Loucy (cell line): ENCODE data around the gene DCBLD2.

Source experiments
- H2AFZ ChIP-seq: fragments of 200-600 bp; sonication (generic); 2 replicates; pipeline ENCODE4 v1.6.0; 2016; ENCODE audit warnings: antibody characterized with exemption, mild to moderate bottlenecking, low read length, moderate library complexity
- H3F3A ChIP-seq: fragments of 200-600 bp; 2 replicates; pipeline ENCODE4 v1.6.0; 2016; ENCODE audit warnings: antibody characterized with exemption, low read depth, mild to moderate bottlenecking
- H3K27me3 ChIP-seq: fragments of 200-600 bp; sonication (generic); 2 replicates; pipeline ENCODE4 v1.6.1; 2014; ENCODE audit warnings: low read length, mild to moderate bottlenecking; ENCODE audit not compliant: insufficient read depth, poor library complexity, severe bottlenecking
- H3K36me3 ChIP-seq: fragments of 200-600 bp; sonication (generic); 2 replicates; pipeline ENCODE4 v1.6.1; 2016; ENCODE audit warnings: low read length; ENCODE audit not compliant: insufficient read depth
- H3K4me1 ChIP-seq: fragments of 200-600 bp; sonication (generic); 2 replicates; pipeline ENCODE4 v1.5.1; 2014; ENCODE audit warnings: low read length, mild to moderate bottlenecking; ENCODE audit not compliant: insufficient read depth, poor library complexity, severe bottlenecking
- H3K4me2 ChIP-seq: fragments of 200-600 bp; sonication (generic); 2 replicates; pipeline ENCODE4 v1.6.0; 2014; ENCODE audit warnings: antibody characterized with exemption, low read length, low read depth, mild to moderate bottlenecking; ENCODE audit not compliant: poor library complexity, severe bottlenecking
- H3K4me3 ChIP-seq: fragments of 200-600 bp; sonication (generic); 2 replicates; pipeline ENCODE4 v1.5.1; 2014; ENCODE audit warnings: low read length, mild to moderate bottlenecking, mixed read lengths; ENCODE audit not compliant: poor library complexity, severe bottlenecking
- H3K79me2 ChIP-seq: fragments of 200-600 bp; sonication (generic); 2 replicates; pipeline ENCODE4 v1.6.1; 2014; ENCODE audit warnings: low read length; ENCODE audit not compliant: insufficient read depth
- H3K9ac ChIP-seq: fragments of 200-600 bp; sonication (generic); 2 replicates; pipeline ENCODE4 v1.6.0; 2014; ENCODE audit warnings: mild to moderate bottlenecking, low read depth, low read length, moderate library complexity; ENCODE audit not compliant: poor library complexity, severe bottlenecking
- H3K9me2 ChIP-seq: fragments of 200-600 bp; sonication (generic); replicated peaks from 2 replicates; pipeline ENCODE4 v1.6.1; 2016; ENCODE audit warnings: low read depth, low read length, mixed read lengths
- H3K9me3 ChIP-seq: fragments of 200-600 bp; sonication (generic); 2 replicates; pipeline ENCODE4 v1.6.1; 2014; ENCODE audit warnings: mild to moderate bottlenecking, antibody characterized with exemption, low read length, low read depth; ENCODE audit not compliant: insufficient read depth
- H4K20me1 ChIP-seq: fragments of 200-600 bp; sonication (generic); 2 replicates; pipeline ENCODE4 v1.6.0; 2014; ENCODE audit warnings: antibody characterized with exemption, low read length, mild to moderate bottlenecking; ENCODE audit not compliant: insufficient read depth, poor library complexity, severe bottlenecking
- CTCF ChIP-seq: fragments of 200-600 bp; sonication (generic); conservative IDR thresholded peaks from 2 replicates; pipeline ENCODE4 v1.5.1; 2014; ENCODE audit warnings: mild to moderate bottlenecking, antibody characterized with exemption, low read length
- EZH2phosphoT487 ChIP-seq: fragments of 200-600 bp; IDR thresholded peaks from 2 replicates; pipeline ENCODE4 v1.6.1; 2018; ENCODE audit warnings: antibody characterized with exemption, mild to moderate bottlenecking, moderate library complexity, borderline replicate concordance

The DCBLD2 gene

GRCh38 chr3:98930413-98930812 lies 28.9 kb upstream of the DCBLD2 start:
- 0 out of 2 replicates have a peak, but pooled peaks cover 3% of the 10 kb centered on the region for H3K9me3 ChIP-seq
- no peak overlapping the region for H2AFZ ChIP-seq
- H4K20me1 ChIP-seq: no peaks in the 10 kb centered on the region
- TF ChIP-seq CTCF (no peak), EZH2phosphoT487 (no peak)
- no peaks in the 10 kb centered on the region for H3K36me3 ChIP-seq
- H3K4me2 ChIP-seq: no peak overlapping the region
- no peak overlapping the region for H3K9ac ChIP-seq
- no peak overlapping the region for H3K4me3 ChIP-seq
- H3K9me2 ChIP-seq: 0 out of 2 replicates have a peak, but pooled peaks cover 5% of the 10 kb centered on the region
- H3K4me1 ChIP-seq: no peaks in the 10 kb centered on the region
- H3K79me2 ChIP-seq: no peaks in the 10 kb centered on the region
- no peaks in the 10 kb centered on the region for H3F3A ChIP-seq
- H3K27me3 ChIP-seq: no peaks in the 10 kb centered on the region

DNA sequence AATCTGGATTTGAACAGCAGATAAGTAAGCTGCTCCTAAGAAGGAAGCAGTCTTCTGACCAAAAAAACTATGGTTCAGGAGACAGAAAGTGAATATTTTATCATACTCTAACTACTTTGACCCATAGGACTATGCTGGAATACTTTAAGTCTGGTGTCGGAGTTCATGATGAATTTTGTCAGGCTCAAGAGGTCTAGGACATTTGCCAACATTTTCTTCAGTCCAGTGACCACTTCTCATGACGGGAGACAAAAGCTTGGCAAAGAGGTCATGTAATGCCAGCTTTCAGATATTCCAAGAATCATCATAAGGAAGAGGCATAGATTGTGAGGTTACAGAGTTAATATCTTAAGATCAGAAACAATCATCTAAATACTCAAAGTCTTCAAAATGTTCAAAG lies 20.5 kb upstream of the DCBLD2 start:
- Histone ChIP-seq H3F3A (no peaks in the 10 kb centered on the region), H2AFZ (no peak overlapping the region), H3K9ac (no peak overlapping the region), H4K20me1 (no peaks in the 10 kb centered on the region), H3K4me1 (no peaks in the 10 kb centered on the region), H3K4me2 (no peak overlapping the region), H3K36me3 (no peaks in the 10 kb centered on the region), H3K9me2 (no peaks in the 10 kb centered on the region), H3K9me3 (no peaks in the 10 kb centered on the region), H3K4me3 (no peak overlapping the region), H3K27me3 (no peaks in the 10 kb centered on the region), H3K79me2 (no peaks in the 10 kb centered on the region)
- TF ChIP-seq CTCF (no peak), EZH2phosphoT487 (no peak)

DNA sequence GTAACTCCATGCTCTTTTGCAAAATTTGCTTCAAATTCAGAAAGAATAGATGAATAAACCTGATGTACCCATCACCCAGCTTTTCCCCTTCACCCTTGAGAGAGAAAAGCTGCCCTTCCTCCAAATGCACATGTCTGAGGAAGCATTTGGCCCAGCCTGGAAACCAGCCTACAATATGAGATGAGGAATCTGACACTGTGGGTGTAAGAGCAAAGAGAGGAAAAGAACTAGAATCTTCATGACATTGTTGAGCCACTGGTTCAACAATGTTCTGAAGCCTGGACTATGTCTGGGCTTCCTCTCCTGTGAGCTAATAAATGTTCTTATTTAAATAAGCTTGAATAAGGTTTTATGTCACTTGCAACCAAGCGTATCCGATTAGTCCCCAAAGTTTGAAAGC lies 18.7 kb upstream of the DCBLD2 start:
- H3K27me3 ChIP-seq: no peaks in the 10 kb centered on the region
- no peaks in the 10 kb centered on the region for H4K20me1 ChIP-seq
- H3K9ac ChIP-seq: no peak overlapping the region
- H3F3A ChIP-seq: no peaks in the 10 kb centered on the region
- no peaks in the 10 kb centered on the region for H3K9me2 ChIP-seq
- H2AFZ ChIP-seq: no peak overlapping the region
- no peaks in the 10 kb centered on the region for H3K9me3 ChIP-seq
- H3K4me2 ChIP-seq: no peak overlapping the region
- no peaks in the 10 kb centered on the region for H3K4me1 ChIP-seq
- H3K79me2 ChIP-seq: no peaks in the 10 kb centered on the region
- no peak overlapping the region for H3K4me3 ChIP-seq
- no peaks in the 10 kb centered on the region for H3K36me3 ChIP-seq
- TF ChIP-seq EZH2phosphoT487 (no peak), CTCF (no peak)
